WTC11 (cell line): ENCODE measurements around the gene NKAIN2. TPM values are rescaled to one million over a fixed set of nuclear protein-coding genes. Genes with fewer than 3 reads are reported as not detected.

ENCODE experiments used
- ATAC-seq: fragments of 200-7000 bp; cut with Tn5 transposase; 2 replicates; pipeline ENCODE4 v1.10.0; 2021; ENCODE audit warnings: mild to moderate bottlenecking, moderate library complexity
- CTCF ChIA-PET: fragments of 300-600 bp; sonication (Branson Sonifier 250); formaldehyde crosslinking; loops from one replicate; lab custom pipeline; 2021; ENCODE audit warnings: antibody characterized with exemption; lab: Charles Lee
- POLR2A ChIA-PET: fragments of 350-600 bp; sonication (Branson Sonifier 250); formaldehyde crosslinking; loops from one replicate; lab custom pipeline; 2021; ENCODE audit warnings: antibody characterized with exemption; lab: Charles Lee
- DNase-seq: peaks from one replicate; pipeline ENCODE4 v3.0.0; 2021; ENCODE audit warnings: low spot score
- H3K27ac Mint-ChIP-seq: 2 replicates; pipeline ENCODE4 v1.8.0; 2021; ENCODE audit warnings: mixed read lengths
- H3K27me3 Mint-ChIP-seq: 2 replicates; pipeline ENCODE4 v1.8.0; 2021; ENCODE audit warnings: low read depth, mild to moderate bottlenecking, moderate library complexity, mixed read lengths
- H3K36me3 Mint-ChIP-seq: 2 replicates; pipeline ENCODE4 v1.8.0; 2021; ENCODE audit warnings: mixed read lengths
- H3K4me1 Mint-ChIP-seq: 2 replicates; pipeline ENCODE4 v1.8.0; 2022; ENCODE audit warnings: mixed read lengths
- H3K4me3 Mint-ChIP-seq: 2 replicates; pipeline ENCODE4 v1.8.0; 2021; ENCODE audit warnings: mild to moderate bottlenecking, moderate library complexity, mixed read lengths
- H3K9me3 Mint-ChIP-seq: 2 replicates; pipeline ENCODE4 v1.8.0; 2021; ENCODE audit warnings: mixed read lengths
- CREB1 ChIP-seq: sonication (generic); formaldehyde crosslinking; IDR thresholded peaks from 2 replicates; pipeline ENCODE4 v1.8.0; 2023; ENCODE audit warnings: mild to moderate bottlenecking, missing genetic modification reagents
- E2F4 ChIP-seq: sonication (generic); formaldehyde crosslinking; IDR thresholded peaks from 2 replicates; pipeline ENCODE4 v1.8.1; 2022; ENCODE audit warnings: low read depth, mild to moderate bottlenecking, moderate library complexity, missing genetic modification reagents, borderline replicate concordance
- ELF4 ChIP-seq: sonication (generic); formaldehyde crosslinking; IDR thresholded peaks from 2 replicates; pipeline ENCODE4 v1.8.1; 2022; ENCODE audit warnings: low read depth, mild to moderate bottlenecking, moderate library complexity, missing genetic modification reagents
- EMX1 ChIP-seq: fragments of 250-450 bp; sonication (Bioruptor Pico); IDR thresholded peaks from 2 replicates; pipeline ENCODE4 v1.8.0; 2021; ENCODE audit warnings: mild to moderate bottlenecking
- ERG ChIP-seq: fragments of 250-450 bp; sonication (Bioruptor Pico); IDR thresholded peaks from 2 replicates; pipeline ENCODE4 v1.8.0; 2021; ENCODE audit warnings: mild to moderate bottlenecking
- FOXJ3 ChIP-seq: sonication (generic); formaldehyde crosslinking; IDR thresholded peaks from 2 replicates; pipeline ENCODE4 v1.9.0; 2021; ENCODE audit warnings: missing genetic modification reagents, mild to moderate bottlenecking, borderline replicate concordance
- FOXK1 ChIP-seq: sonication (generic); formaldehyde crosslinking; IDR thresholded peaks from 2 replicates; pipeline ENCODE4 v1.8.0; 2022; ENCODE audit warnings: mild to moderate bottlenecking, moderate library complexity, missing genetic modification reagents
- FOXP1 ChIP-seq: sonication (generic); formaldehyde crosslinking; IDR thresholded peaks from 2 replicates; pipeline ENCODE4 v1.8.0; 2022; ENCODE audit warnings: missing genetic modification reagents, mild to moderate bottlenecking, moderate library complexity, borderline replicate concordance
- GRHL2 ChIP-seq: fragments of 250-450 bp; sonication (Bioruptor Pico); IDR thresholded peaks from 2 replicates; pipeline ENCODE4 v1.8.0; 2022; ENCODE audit warnings: mild to moderate bottlenecking, moderate library complexity; ENCODE audit not compliant: insufficient replicate concordance, severe bottlenecking
- HMGA2 ChIP-seq: fragments of 250-450 bp; sonication (Bioruptor Pico); IDR thresholded peaks from 2 replicates; pipeline ENCODE4 v1.4.0; 2021; ENCODE audit warnings: mild to moderate bottlenecking, moderate library complexity
- IRF1 ChIP-seq: sonication (generic); formaldehyde crosslinking; IDR thresholded peaks from 2 replicates; pipeline ENCODE4 v1.8.0; 2023; ENCODE audit warnings: missing genetic modification reagents
- JUN ChIP-seq: sonication (generic); formaldehyde crosslinking; IDR thresholded peaks from 2 replicates; pipeline ENCODE4 v1.8.0; 2023; ENCODE audit warnings: mild to moderate bottlenecking, missing genetic modification reagents
- MLX ChIP-seq: sonication (generic); formaldehyde crosslinking; IDR thresholded peaks from 2 replicates; pipeline ENCODE4 v1.8.1; 2023; ENCODE audit warnings: mild to moderate bottlenecking, missing genetic modification reagents, moderate library complexity
- MXD4 ChIP-seq: fragments of 250-450 bp; sonication (Bioruptor Pico); IDR thresholded peaks from 2 replicates; pipeline ENCODE4 v1.8.0; 2021; ENCODE audit warnings: mild to moderate bottlenecking, moderate library complexity, borderline replicate concordance
- NFATC4 ChIP-seq: fragments of 250-450 bp; sonication (Bioruptor Pico); IDR thresholded peaks from 2 replicates; pipeline ENCODE4 v1.9.0; 2021; ENCODE audit warnings: mild to moderate bottlenecking
- NFYB ChIP-seq: sonication (generic); formaldehyde crosslinking; conservative IDR thresholded peaks from 2 replicates; pipeline ENCODE4 v1.8.0; 2022; ENCODE audit warnings: low read depth, missing genetic modification reagents
- SP1 ChIP-seq: sonication (generic); formaldehyde crosslinking; conservative IDR thresholded peaks from 2 replicates; pipeline ENCODE4 v1.8.1; 2022; ENCODE audit warnings: missing genetic modification reagents
- STAT6 ChIP-seq: sonication (generic); formaldehyde crosslinking; conservative IDR thresholded peaks from 2 replicates; pipeline ENCODE4 v1.8.1; 2023; ENCODE audit warnings: mild to moderate bottlenecking, low read depth, missing genetic modification reagents, moderate library complexity
- TCF7 ChIP-seq: sonication (generic); formaldehyde crosslinking; IDR thresholded peaks from 2 replicates; pipeline ENCODE4 v1.8.0; 2022; ENCODE audit warnings: mild to moderate bottlenecking, low read depth, missing genetic modification reagents, moderate library complexity
- ZNF532 ChIP-seq: fragments of 250-450 bp; sonication (Bioruptor Pico); IDR thresholded peaks from 2 replicates; pipeline ENCODE4 v1.9.0; 2021; ENCODE audit warnings: mild to moderate bottlenecking, borderline replicate concordance
- ZSCAN18 ChIP-seq: fragments of 250-450 bp; sonication (Bioruptor Pico); IDR thresholded peaks from 2 replicates; pipeline ENCODE4 v2.1.2; 2022; ENCODE audit warnings: mild to moderate bottlenecking, moderate library complexity
- total RNA-seq: library from RNA; stranded (reverse); gene quantifications from 3 replicates; pipeline ENCODE4 v1.2.3, GENCODE V29; 2021

NKAIN2 gene
- total RNA-seq, 1 experiment from 2014 or later: 0.33 TPM

GRCh38 chr6:124535746-124536145 is 732.1 kb downstream of the NKAIN2 start:
- ATAC-seq: peak; percentile 48
- Mint-ChIP-seq H3K27me3 (no peaks in the 10 kb centered on the region), H3K36me3 (no peaks in the 10 kb centered on the region), H3K27ac (no peak overlapping the region), H3K4me1 (peaks cover 21% of the 10 kb centered on the region), H3K4me3 (no peak overlapping the region), H3K9me3 (no peaks in the 10 kb centered on the region)
- no peak for DNase-seq
- CTCF ChIA-PET: no interaction called here
- TF ChIP-seq FOXK1 (no peak), NFYB (no peak), SP1 (CRISPR knock-in tag) (no peak), JUN (no peak), ZSCAN18 (CRISPR knock-in tag) (no peak), MLX (no peak), ZNF532 (CRISPR knock-in tag) (no peak), FOXJ3 (CRISPR knock-in tag) (no peak), CREB1 (CRISPR knock-in tag) (no peak), NFATC4 (CRISPR knock-in tag) (no peak), MXD4 (CRISPR knock-in tag) (no peak), ELF4 (no peak), STAT6 (CRISPR knock-in tag) (no peak), FOXP1 (no peak), HMGA2 (CRISPR knock-in tag) (no peak), GRHL2 (CRISPR knock-in tag) (no peak), EMX1 (CRISPR knock-in tag) (no peak)
- POLR2A ChIA-PET: no interaction called here

- CTCF ChIA-PET: no interaction called here
- Mint-ChIP-seq H3K27ac (no peak overlapping the region), H3K9me3 (no peaks in the 10 kb centered on the region), H3K4me1 (peaks cover 21% of the 10 kb centered on the region)
- ATAC-seq: no peak
- no peak for TF ChIP-seq IRF1
- TF ChIP-seq E2F4 (CRISPR knock-in tag): no peak
- TF ChIP-seq TCF7 (CRISPR knock-in tag): no peak
- TF ChIP-seq ERG (CRISPR knock-in tag): no peak
- TF ChIP-seq, all 79 proteins: peak for 0
- POLR2A ChIA-PET: no interaction called here
- Mint-ChIP-seq H3K27me3 (no peaks in the 10 kb centered on the region), H3K4me3 (no peak overlapping the region), H3K36me3 (no peaks in the 10 kb centered on the region)
- no peak for DNase-seq
Measured at GRCh38 chr6:124536157-124536841, 732.6 kb downstream of the NKAIN2 start.
